ENCODE results near the gene NSUN3. TPM values are rescaled to one million over a fixed set of nuclear protein-coding genes. Genes with fewer than 3 reads are reported as not detected.
A peak's percentile ranks its signal among the peaks of the same experiment; 100 is the strongest.

NSUN3 gene
- total and polyA plus RNA-seq, 12 donors, result 3.3 to 9.6 (median 6.9) TPM

DNA sequence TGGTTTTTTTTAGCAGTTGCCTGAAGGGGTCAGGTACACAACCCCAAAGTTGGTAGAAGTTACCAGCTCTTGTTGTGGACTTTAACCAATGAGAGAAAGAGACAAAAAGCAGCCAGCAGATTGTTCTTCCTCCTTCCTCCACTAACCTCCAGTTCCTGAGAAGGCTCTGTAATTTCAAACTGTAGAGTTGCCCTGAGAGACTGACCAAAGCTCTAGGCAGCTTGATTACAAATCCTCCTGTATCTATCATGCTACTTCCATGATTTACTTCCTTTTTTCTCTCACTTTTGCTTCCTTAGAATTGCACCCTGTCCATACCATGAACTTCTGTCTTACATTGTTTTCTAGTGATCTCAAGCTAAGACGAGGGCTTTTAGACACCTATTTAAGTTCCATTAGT lies 29.2 kb downstream of the NSUN3 start:
- intact Hi-C loops (cut with DNase I), result no loop called here
- Histone ChIP-seq H3K4me3 (no peak overlapping the region), H3K9me3 (no peaks in the 10 kb centered on the region), H3K27me3 (no peaks in the 10 kb centered on the region), H3K27ac (no peak overlapping the region), H3K36me3 (peaks cover 0 to 82% (median 17%) of the 10 kb centered on the region in 9 donors), H3K4me1 (no peaks in the 10 kb centered on the region)
- TF ChIP-seq, protein P1, sequence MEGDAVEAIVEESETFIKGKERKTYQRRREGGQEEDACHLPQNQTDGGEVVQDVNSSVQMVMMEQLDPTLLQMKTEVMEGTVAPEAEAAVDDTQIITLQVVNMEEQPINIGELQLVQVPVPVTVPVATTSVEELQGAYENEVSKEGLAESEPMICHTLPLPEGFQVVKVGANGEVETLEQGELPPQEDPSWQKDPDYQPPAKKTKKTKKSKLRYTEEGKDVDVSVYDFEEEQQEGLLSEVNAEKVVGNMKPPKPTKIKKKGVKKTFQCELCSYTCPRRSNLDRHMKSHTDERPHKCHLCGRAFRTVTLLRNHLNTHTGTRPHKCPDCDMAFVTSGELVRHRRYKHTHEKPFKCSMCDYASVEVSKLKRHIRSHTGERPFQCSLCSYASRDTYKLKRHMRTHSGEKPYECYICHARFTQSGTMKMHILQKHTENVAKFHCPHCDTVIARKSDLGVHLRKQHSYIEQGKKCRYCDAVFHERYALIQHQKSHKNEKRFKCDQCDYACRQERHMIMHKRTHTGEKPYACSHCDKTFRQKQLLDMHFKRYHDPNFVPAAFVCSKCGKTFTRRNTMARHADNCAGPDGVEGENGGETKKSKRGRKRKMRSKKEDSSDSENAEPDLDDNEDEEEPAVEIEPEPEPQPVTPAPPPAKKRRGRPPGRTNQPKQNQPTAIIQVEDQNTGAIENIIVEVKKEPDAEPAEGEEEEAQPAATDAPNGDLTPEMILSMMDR (IDR thresholded peaks at IDR 0.05), result no peak
- DNase-seq, result no peak
- WGBS, 2 donors, result 97 to 98% methylated on average over 1 of the region's 1 CpG
- no peak for ATAC-seq

DNA sequence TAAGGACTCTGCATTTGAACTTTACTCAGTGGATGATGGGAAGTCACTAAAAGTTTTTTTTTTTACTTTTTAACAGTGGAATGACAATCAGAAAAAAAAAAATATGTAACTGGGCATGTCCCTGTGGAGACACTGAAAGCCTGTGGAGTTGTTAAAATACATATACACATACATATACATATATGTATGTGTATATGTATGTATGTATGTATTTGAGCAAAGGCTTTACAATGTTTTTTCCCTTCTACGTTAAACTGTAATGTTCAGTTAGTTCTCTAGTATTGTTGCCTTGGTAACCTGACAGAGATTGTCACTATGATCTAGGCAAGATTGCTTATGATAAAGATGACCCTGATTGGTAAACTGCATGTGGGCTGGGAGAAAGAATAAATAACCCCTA lies 30.3 kb downstream of the NSUN3 start:
- Histone ChIP-seq H3K4me3 (no peak overlapping the region), H3K27me3 (no peaks in the 10 kb centered on the region), H3K36me3 (peaks cover 0 to 89% (median 24%) of the 10 kb centered on the region in 9 donors), H3K4me1 (peaks cover 0 to 6% (median 0%) of the 10 kb centered on the region in 9 donors), H3K27ac (no peak overlapping the region), H3K9me3 (no peaks in the 10 kb centered on the region)
- WGBS, 2 donors, result 89 to 94% methylated on average over 1 of the region's 1 CpG
- intact Hi-C loops (cut with DNase I), result no loop called here
- DNase-seq, result no peak
- ATAC-seq, result no peak
- TF ChIP-seq, protein P1 (IDR thresholded peaks at IDR 0.05), result no peak

DNA sequence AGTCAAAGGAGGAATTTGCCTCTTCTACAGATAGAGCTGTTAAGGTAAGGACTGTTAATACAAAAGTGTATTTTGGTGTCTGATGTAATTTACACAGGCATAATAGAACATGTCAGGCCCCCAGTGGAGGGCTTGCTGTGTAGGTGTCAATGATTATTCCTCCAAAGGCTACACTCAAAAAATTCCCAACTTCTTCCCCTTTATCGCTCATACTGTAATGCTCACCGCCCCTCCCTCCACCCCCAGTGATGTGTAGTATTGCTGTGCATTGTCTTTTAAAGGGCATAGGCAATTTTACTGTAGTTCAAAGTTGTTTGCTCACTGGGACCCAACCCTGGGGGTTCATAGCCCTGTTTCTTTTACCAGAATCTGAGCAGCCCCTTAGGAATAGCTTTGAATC lies 32.2 kb downstream of the NSUN3 start:
- DNase-seq (no peak), ATAC-seq (no peak)
- no peak overlapping the region for H3K27ac ChIP-seq
- H3K36me3 ChIP-seq, result peaks cover 0 to 97% (median 34%) of the 10 kb centered on the region in 9 donors
- peaks cover 0 to 8% (median 0%) of the 10 kb centered on the region in 9 donors for H3K4me1 ChIP-seq
- WGBS, 2 donors, result 99 to 100% methylated on average over 2 of the region's 2 CpGs
- no peaks in the 10 kb centered on the region for H3K9me3 ChIP-seq
- H3K4me3 ChIP-seq, result no peak overlapping the region
- H3K27me3 ChIP-seq, result no peaks in the 10 kb centered on the region
- intact Hi-C loops (cut with DNase I), result no loop called here
- TF ChIP-seq, protein P1 (IDR thresholded peaks at IDR 0.05), result no peak

DNA sequence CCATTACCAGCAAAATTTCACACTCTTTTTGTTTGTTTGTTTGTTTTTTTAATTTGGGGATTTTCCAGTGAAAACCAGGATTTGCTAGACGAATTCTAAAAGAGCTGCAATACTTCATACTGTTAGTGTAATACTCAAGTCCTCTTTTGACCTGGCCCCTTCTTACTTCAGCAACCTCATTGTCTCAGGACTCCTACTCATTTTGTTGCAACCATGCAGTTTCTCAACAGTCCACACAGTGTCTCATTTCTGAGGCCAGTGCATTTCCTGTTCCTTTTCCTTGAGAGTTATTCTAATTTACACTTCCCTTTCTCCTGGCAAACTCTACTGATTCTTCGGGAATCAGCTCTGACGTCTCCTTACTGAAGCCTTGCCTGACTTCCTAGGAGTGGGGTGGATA lies 35.6 kb downstream of the NSUN3 start:
- ATAC-seq, result peak in 1 of 8 donors; percentile 61
- H3K27ac ChIP-seq, result peak overlapping the region in 1 of 10 donors; percentile 28
- H3K36me3 ChIP-seq, result peaks cover 0 to 97% (median 38%) of the 10 kb centered on the region in 9 donors
- no peaks in the 10 kb centered on the region for H3K9me3 ChIP-seq
- intact Hi-C loops (cut with DNase I), result no loop called here
- TF ChIP-seq, protein P1 (IDR thresholded peaks at IDR 0.05), result no peak
- no peak for DNase-seq
- peaks cover 0 to 8% (median 0%) of the 10 kb centered on the region in 9 donors for H3K4me1 ChIP-seq
- H3K27me3 ChIP-seq, result no peaks in the 10 kb centered on the region
- WGBS, 2 donors, result 54 to 79% methylated on average over 3 of the region's 3 CpGs
- no peak overlapping the region for H3K4me3 ChIP-seq

Data from heart right ventricle (tissue), 16 donors.